ENCODE results near the gene C2orf76. TPM values are rescaled to one million over a fixed set of nuclear protein-coding genes. Genes with fewer than 3 reads are reported as not detected.

The C2orf76 gene
- total and polyA plus RNA-seq, 7 donors: 11.1 to 26.4 (median 17.6) TPM

DNA sequence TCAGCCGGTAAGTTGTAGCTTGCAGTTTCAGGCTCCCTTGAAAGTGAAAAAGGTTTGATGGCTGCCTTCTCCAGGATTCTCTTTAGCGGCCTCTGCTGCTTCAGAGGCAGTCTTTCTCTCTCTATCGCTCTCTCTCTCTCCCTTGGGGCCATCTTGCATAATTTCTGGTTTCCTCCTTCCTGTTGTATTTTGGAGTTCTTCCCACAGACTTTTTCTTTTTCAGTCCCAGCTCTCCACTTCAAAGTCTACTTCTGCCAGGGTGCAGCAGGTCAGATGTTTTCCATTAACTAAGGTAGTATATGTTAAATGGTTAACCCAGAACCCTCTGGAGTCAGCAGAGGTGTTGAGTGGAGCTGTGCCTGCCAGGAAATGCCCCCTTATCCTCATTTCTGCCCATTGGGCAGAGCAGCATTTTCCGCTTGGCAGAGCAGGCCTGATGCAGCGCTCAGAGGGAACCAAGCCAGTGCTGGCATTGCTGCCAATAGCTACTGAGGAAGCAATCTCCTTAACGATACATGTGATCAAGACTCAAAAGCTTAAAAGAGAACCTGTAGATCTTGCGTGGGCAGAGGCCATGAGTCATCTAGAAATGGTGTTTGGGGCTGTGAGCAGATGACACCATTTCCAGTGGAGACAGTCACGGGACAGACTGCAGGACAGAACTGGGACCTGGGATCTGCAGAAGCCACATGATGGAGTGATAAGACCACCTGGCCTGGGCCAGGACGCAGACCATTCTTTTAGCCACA is 20.9 kb upstream of the C2orf76 start:
- no peaks in the 10 kb centered on the region for H3K27me3 ChIP-seq
- H3K27ac ChIP-seq: peak overlapping the region in 3 of 4 donors; percentile 27 to 63 (median 52)
- H3K4me3 ChIP-seq: no peak overlapping the region
- 30 to 47% methylated on average over 9 of the region's 9 CpGs for WGBS, 2 donors
- no peaks in the 10 kb centered on the region for H3K9me3 ChIP-seq
- no peak for TF ChIP-seq EP300 (IDR thresholded peaks at IDR 0.05)
- TF ChIP-seq, protein P1, sequence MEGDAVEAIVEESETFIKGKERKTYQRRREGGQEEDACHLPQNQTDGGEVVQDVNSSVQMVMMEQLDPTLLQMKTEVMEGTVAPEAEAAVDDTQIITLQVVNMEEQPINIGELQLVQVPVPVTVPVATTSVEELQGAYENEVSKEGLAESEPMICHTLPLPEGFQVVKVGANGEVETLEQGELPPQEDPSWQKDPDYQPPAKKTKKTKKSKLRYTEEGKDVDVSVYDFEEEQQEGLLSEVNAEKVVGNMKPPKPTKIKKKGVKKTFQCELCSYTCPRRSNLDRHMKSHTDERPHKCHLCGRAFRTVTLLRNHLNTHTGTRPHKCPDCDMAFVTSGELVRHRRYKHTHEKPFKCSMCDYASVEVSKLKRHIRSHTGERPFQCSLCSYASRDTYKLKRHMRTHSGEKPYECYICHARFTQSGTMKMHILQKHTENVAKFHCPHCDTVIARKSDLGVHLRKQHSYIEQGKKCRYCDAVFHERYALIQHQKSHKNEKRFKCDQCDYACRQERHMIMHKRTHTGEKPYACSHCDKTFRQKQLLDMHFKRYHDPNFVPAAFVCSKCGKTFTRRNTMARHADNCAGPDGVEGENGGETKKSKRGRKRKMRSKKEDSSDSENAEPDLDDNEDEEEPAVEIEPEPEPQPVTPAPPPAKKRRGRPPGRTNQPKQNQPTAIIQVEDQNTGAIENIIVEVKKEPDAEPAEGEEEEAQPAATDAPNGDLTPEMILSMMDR (IDR thresholded peaks at IDR 0.05): no peak
- no peak for TF ChIP-seq POLR2A (IDR thresholded peaks at IDR 0.05)
- peak in 1 of 4 donors; percentile 23 for TF ChIP-seq POLR2AphosphoS5 (IDR thresholded peaks at IDR 0.05)
- intact Hi-C loops (cut with DNase I): no loop called here
- DNase-seq: peak; percentile 74
- H3K36me3 ChIP-seq: no peaks in the 10 kb centered on the region
- H3K4me1 ChIP-seq: peaks cover 0 to 14% (median 7%) of the 10 kb centered on the region in 4 donors

DNA sequence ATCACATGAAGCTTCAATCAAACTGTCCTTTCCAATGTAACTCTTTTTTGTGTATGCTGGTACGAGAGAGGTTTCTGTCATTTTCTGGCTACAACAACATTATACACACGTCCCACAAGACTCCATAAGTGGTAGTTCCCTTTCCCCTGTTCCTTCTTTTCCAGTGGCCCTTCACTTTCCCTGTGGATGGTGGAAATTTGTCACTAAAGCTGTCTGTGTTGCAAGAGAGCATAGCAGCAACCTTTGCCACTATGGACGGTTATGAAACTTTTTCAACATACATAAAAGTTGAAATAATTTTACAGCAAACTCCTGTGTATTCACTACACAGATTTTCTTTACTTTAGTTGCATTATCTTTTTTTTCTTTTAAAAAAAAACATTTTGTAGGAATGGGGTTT is 18.8 kb upstream of the C2orf76 start:
- no peaks in the 10 kb centered on the region for H3K36me3 ChIP-seq
- no peak overlapping the region for H3K4me3 ChIP-seq
- DNase-seq: no peak
- no peak for TF ChIP-seq POLR2A (IDR thresholded peaks at IDR 0.05)
- TF ChIP-seq POLR2AphosphoS5 (IDR thresholded peaks at IDR 0.05): no peak
- TF ChIP-seq, protein P1 (IDR thresholded peaks at IDR 0.05): no peak
- TF ChIP-seq EP300 (IDR thresholded peaks at IDR 0.05): no peak
- intact Hi-C loops (cut with DNase I): no loop called here
- peaks cover 0 to 14% (median 7%) of the 10 kb centered on the region in 4 donors for H3K4me1 ChIP-seq
- H3K9me3 ChIP-seq: no peaks in the 10 kb centered on the region
- H3K27ac ChIP-seq: no peak overlapping the region
- 90 to 91% methylated on average over 3 of the region's 3 CpGs for WGBS, 2 donors
- H3K27me3 ChIP-seq: no peaks in the 10 kb centered on the region

DNA sequence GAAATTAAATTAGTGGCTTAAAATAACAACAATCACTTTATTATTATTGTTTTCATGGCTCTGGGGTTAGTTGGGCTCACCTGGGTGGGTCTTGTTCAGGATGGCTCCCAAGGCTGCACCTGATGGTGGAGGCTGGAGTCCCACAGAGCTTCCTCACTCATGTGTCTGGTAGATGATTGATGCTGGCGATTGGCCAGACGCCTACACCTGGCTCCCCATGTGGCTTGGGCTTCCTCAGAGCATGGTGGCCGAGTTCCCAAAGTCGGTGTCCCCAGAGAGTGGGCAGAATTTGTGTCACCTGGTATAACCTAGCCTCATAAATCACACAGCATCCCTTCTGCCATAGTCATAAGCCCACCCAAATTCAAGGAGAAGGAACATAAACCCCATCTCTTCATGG is 18.3 kb upstream of the C2orf76 start:
- 88 to 90% methylated on average over 4 of the region's 4 CpGs for WGBS, 2 donors
- no peak overlapping the region for H3K4me3 ChIP-seq
- H3K4me1 ChIP-seq: peaks cover 0 to 13% (median 6%) of the 10 kb centered on the region in 4 donors
- no peaks in the 10 kb centered on the region for H3K27me3 ChIP-seq
- H3K9me3 ChIP-seq: no peaks in the 10 kb centered on the region
- intact Hi-C loops (cut with DNase I): no loop called here
- TF ChIP-seq POLR2A (IDR thresholded peaks at IDR 0.05) (no peak), POLR2AphosphoS5 (IDR thresholded peaks at IDR 0.05) (no peak), EP300 (IDR thresholded peaks at IDR 0.05) (no peak)
- TF ChIP-seq, protein P1 (IDR thresholded peaks at IDR 0.05): no peak
- H3K27ac ChIP-seq: no peak overlapping the region
- no peaks in the 10 kb centered on the region for H3K36me3 ChIP-seq
- no peak for DNase-seq

DNA sequence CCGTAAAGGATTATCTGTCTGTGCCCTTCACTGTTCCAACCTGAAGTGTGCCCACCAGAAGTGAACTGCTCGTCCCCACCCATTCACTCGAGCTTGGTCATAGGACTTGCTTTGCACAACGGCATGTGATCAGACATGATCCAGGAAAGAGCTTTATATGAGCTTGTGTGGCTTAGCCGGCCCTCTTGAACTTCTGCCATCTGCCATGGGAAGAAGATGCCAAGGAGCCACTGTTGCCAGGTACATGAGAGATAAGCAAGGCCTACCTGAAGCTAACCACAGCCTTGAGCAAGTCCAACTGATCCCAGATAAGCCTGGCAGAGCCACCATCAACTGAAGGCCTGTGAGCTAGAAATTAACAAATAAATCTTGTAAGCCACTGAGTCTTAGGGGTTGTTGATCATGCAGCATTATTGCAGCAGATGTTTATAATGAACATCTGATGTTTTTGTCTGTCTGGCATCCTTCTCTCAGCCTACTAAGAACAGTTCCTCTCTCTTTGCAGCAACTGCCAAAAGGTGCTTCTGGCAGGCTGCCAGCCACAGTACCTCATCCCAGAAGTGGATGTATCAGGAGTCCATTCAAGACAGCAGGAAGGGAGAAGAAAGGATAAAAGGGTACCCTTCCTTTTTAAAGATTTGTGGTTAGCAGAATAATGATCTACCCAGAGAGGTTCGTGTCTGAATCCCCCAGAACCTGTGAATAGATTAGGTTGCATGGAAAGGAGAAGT is 16.9 kb upstream of the C2orf76 start:
- Histone ChIP-seq H3K36me3 (no peaks in the 10 kb centered on the region), H3K9me3 (no peaks in the 10 kb centered on the region), H3K4me3 (no peak overlapping the region), H3K27me3 (no peaks in the 10 kb centered on the region), H3K27ac (peak overlapping the region in 1 of 4 donors; percentile 12), H3K4me1 (peaks cover 0 to 13% (median 2%) of the 10 kb centered on the region in 4 donors)
- WGBS, 2 donors: 49 to 71% methylated on average over 6 of the region's 6 CpGs
- TF ChIP-seq POLR2AphosphoS5 (IDR thresholded peaks at IDR 0.05) (peak in 1 of 4 donors; percentile 12), EP300 (IDR thresholded peaks at IDR 0.05) (no peak), POLR2A (IDR thresholded peaks at IDR 0.05) (no peak)
- TF ChIP-seq, protein P1 (IDR thresholded peaks at IDR 0.05): no peak
- intact Hi-C loops (cut with DNase I): no loop called here
- no peak for DNase-seq
